Measurements from ENCODE around the gene ZSWIM6. TPM values are rescaled to one million over a fixed set of nuclear protein-coding genes. Genes with fewer than 3 reads are reported as not detected.

ZSWIM6 gene
- total RNA-seq, 1 donor from 2014 or later, result 8.9 TPM

DNA sequence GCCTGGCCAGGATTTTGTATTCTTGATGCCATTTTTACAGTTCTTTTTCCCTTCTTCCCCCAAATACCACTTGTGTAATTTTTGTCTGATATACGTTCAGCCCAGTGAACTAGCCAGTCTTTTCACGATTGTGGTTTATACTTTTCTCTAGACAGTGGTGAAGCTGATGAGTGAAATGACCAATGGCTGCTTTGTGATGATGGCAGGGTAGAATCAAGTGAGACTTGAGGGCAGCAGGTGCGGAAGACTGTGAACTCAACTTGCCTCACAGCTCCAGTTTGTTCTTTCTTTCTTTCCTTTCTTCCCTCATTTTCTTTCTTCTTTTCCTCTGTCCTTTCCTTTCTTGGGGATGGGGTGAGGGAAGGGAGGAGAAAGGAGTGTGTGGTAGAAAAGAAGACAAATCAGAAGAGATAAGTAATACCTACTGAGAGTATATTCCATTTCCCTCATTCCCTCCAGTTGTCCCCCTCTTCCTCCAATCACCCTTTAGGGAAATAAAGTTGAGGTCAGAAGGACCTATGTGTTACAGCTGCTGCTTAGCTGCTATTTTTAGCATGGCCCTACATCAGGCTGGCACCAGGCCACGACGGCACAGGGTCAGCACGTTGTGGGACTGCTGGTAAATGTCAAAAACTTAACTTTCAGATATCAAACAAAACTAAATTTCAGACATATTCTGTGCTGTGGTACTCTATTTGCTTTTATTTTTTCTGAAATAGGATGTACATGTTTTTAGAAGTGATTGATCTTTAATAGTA, 12.3 kb downstream of the ZSWIM6 start:
- no peaks in the 10 kb centered on the region for H3K27me3 Mint-ChIP-seq (ENCODE audit: low read depth)
- peaks cover 14% of the 10 kb centered on the region for H3K4me1 Mint-ChIP-seq (ENCODE audit: low read depth)
- no peak for DNase-seq (ENCODE audit: low spot score)
- H3K36me3 Mint-ChIP-seq (ENCODE audit: low read depth), result no peaks in the 10 kb centered on the region
- intact Hi-C loops (cut with micrococcal nuclease), result no loop called here
- H3K9me3 Mint-ChIP-seq, result no peaks in the 10 kb centered on the region
- no peak overlapping the region for H3K27ac Mint-ChIP-seq
- no peak overlapping the region for H3K4me3 Mint-ChIP-seq (ENCODE audit: low read depth)

DNA sequence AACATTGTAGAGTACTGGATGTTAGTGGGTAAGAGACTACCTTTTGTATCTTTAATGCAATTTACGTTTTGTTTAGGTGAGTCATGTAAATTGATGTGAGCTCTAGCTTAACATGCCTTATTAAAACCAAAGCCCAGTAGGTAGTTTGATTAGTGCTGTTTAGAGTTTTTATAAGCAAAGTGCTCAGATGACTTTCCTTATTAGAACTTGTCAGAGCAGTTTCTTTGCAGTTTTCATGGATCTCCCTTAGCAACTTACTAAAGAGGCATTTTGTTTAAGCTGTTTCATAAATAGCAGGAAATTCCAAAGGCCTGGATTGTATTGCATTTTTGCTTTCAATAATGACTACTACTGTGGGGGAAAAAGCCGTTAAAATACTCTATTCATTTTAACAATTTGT, 14.5 kb downstream of the ZSWIM6 start:
- Mint-ChIP-seq H3K9me3 (no peaks in the 10 kb centered on the region), H3K4me1 (ENCODE audit: low read depth) (peaks cover 9% of the 10 kb centered on the region), H3K36me3 (ENCODE audit: low read depth) (no peaks in the 10 kb centered on the region), H3K27ac (no peak overlapping the region), H3K27me3 (ENCODE audit: low read depth) (no peaks in the 10 kb centered on the region), H3K4me3 (ENCODE audit: low read depth) (no peak overlapping the region)
- no peak for DNase-seq (ENCODE audit: low spot score)
- intact Hi-C loops (cut with micrococcal nuclease), result no loop called here

DNA sequence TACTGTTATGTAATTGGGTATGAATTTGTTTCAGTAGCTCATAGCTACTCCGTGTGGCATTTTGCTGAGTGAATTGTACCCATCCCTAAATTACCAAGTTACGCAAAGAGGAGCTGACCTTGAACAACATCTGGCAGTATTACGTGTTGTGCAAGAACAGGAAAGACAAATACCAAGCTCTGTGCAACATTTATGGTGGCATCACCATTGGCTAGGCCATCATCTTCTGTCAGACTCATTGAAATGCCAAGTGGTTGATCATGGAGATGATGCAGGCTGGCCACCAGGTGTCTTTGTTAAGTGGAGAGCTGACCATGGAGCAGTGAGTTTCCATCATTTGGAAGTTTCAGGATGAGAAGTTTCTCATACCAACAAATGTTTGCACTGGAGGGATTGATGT, 15.0 kb downstream of the ZSWIM6 start:
- Mint-ChIP-seq H3K36me3 (ENCODE audit: low read depth) (no peaks in the 10 kb centered on the region), H3K4me3 (ENCODE audit: low read depth) (no peak overlapping the region), H3K27me3 (ENCODE audit: low read depth) (no peaks in the 10 kb centered on the region), H3K9me3 (no peaks in the 10 kb centered on the region), H3K27ac (no peak overlapping the region), H3K4me1 (ENCODE audit: low read depth) (peaks cover 4% of the 10 kb centered on the region)
- no peak for DNase-seq (ENCODE audit: low spot score)
- intact Hi-C loops (cut with micrococcal nuclease), result no loop called here

DNA sequence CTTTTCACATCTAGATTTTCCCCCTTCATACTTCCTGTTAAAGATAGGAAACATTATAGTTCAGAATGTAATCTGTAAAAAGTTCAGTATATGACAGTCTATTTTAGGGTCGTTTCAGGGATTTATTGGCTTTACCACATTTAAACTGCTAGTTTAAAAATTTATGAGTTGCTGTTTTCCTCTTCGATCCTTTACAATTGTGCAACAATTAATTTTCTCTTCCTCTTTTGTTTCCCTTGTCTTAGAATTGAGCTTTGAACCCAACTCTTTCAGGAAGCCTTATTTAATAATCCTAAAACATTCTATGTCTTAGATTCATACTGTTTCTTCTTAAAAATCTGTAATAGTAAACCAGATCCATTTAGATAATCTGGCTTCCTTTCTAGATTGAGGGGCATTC, 16.4 kb downstream of the ZSWIM6 start:
- DNase-seq (ENCODE audit: low spot score), result no peak
- no peak overlapping the region for H3K27ac Mint-ChIP-seq
- no peaks in the 10 kb centered on the region for H3K9me3 Mint-ChIP-seq
- H3K36me3 Mint-ChIP-seq (ENCODE audit: low read depth), result no peaks in the 10 kb centered on the region
- peaks cover 2% of the 10 kb centered on the region for H3K4me1 Mint-ChIP-seq (ENCODE audit: low read depth)
- intact Hi-C loops (cut with micrococcal nuclease), result no loop called here
- no peak overlapping the region for H3K4me3 Mint-ChIP-seq (ENCODE audit: low read depth)
- H3K27me3 Mint-ChIP-seq (ENCODE audit: low read depth), result no peaks in the 10 kb centered on the region

DNA sequence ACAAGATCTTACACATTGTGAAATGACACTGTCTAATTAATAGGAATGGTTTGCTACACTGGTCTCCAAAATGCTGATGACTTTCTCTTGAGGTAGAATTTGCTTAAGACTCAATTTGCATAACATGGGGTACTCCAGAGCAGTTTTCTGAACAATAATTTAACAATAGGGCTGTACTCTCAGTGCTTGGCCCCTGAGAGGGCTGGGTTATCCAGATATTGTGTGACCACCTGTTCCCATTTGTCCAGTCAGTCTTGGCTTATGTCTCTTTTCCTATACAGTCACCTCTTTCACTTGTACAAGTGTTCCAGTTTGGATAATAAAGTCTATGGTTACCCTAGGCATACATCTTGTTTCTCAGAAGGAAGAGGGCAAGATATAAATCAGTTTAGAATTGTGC, 17.9 kb downstream of the ZSWIM6 start:
- H3K4me3 Mint-ChIP-seq (ENCODE audit: low read depth), result no peak overlapping the region
- DNase-seq (ENCODE audit: low spot score), result no peak
- no peaks in the 10 kb centered on the region for H3K9me3 Mint-ChIP-seq
- no peaks in the 10 kb centered on the region for H3K27me3 Mint-ChIP-seq (ENCODE audit: low read depth)
- no peak overlapping the region for H3K27ac Mint-ChIP-seq
- intact Hi-C loops (cut with micrococcal nuclease), result no loop called here
- H3K4me1 Mint-ChIP-seq (ENCODE audit: low read depth), result peaks cover 1% of the 10 kb centered on the region
- H3K36me3 Mint-ChIP-seq (ENCODE audit: low read depth), result no peaks in the 10 kb centered on the region

DNA sequence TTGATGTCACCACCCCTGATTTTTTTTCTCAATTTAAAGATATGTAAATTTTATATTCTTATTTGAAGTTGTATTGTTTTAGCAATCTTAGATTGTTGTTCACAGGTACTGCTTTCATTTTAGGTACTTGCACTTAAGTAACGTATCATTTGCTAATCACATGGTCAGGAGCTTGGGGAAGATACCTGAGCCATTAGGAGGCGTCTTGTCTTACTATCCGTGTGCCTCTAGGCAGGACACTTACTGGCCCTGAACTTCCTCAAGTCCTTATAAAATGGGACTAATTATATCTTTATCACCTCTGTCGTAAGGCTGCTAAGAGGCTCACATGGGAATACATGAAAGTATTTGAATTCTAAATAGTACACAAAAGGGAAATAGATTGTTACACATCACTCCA, 18.5 kb downstream of the ZSWIM6 start:
- intact Hi-C loops (cut with micrococcal nuclease), result no loop called here
- H3K4me1 Mint-ChIP-seq (ENCODE audit: low read depth), result peaks cover 1% of the 10 kb centered on the region
- no peak overlapping the region for H3K4me3 Mint-ChIP-seq (ENCODE audit: low read depth)

DNA sequence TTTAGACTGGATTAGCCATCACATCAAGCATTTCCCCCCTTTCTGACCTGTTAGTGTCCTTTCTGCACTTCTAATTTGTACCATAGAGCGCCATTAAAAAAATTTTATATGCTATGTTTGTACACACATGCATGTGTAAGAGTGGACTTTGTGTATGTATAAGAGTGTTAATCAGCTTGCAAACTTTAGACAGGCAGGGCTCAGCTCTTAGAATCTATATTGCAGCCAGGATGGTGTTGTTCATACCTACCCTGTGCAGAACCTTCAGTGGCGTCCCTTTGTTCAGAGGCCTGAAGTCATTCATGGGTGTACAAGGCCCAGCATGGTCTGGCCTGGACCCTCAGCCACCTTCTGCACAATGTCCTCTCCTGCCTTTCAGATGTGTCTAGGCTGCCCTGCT, 19.7 kb downstream of the ZSWIM6 start:
- Mint-ChIP-seq H3K4me1 (ENCODE audit: low read depth) (peaks cover 1% of the 10 kb centered on the region), H3K27ac (no peak overlapping the region), H3K27me3 (ENCODE audit: low read depth) (no peaks in the 10 kb centered on the region), H3K9me3 (peaks cover 1% of the 10 kb centered on the region), H3K36me3 (ENCODE audit: low read depth) (peaks cover under 1% of the 10 kb centered on the region), H3K4me3 (ENCODE audit: low read depth) (no peak overlapping the region)
- DNase-seq (ENCODE audit: low spot score), result no peak
- intact Hi-C loops (cut with micrococcal nuclease), result no loop called here

More for the DNA sequence above, 18.5 kb downstream of the ZSWIM6 start:
- Mint-ChIP-seq H3K36me3 (ENCODE audit: low read depth) (no peaks in the 10 kb centered on the region), H3K27ac (no peak overlapping the region), H3K9me3 (no peaks in the 10 kb centered on the region), H3K27me3 (ENCODE audit: low read depth) (no peaks in the 10 kb centered on the region)
- no peak for DNase-seq (ENCODE audit: low spot score)

DNA sequence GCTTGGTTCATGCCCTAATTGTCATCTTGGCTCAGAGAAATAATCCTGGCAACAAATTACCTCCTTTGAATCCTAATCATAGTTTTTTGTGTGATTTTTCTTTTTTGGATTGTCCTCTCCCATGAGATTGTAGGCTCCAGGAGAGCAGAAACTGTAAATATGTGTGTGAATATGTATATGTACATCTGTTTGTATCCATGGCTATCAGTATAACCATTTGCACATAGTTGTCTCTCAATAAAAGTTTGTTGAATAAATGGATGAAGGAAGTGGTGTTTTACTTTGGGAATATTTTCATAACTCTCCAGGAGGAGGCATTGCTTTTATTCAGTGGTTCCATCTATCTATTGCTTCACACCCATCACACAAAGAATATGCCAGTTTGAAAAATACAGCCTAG, 20.1 kb downstream of the ZSWIM6 start:
- DNase-seq (ENCODE audit: low spot score), result no peak
- Mint-ChIP-seq H3K9me3 (peaks cover 6% of the 10 kb centered on the region), H3K36me3 (ENCODE audit: low read depth) (peaks cover 5% of the 10 kb centered on the region), H3K27me3 (ENCODE audit: low read depth) (no peaks in the 10 kb centered on the region), H3K4me1 (ENCODE audit: low read depth) (peaks cover 1% of the 10 kb centered on the region), H3K27ac (no peak overlapping the region), H3K4me3 (ENCODE audit: low read depth) (no peak overlapping the region)
- intact Hi-C loops (cut with micrococcal nuclease), result no loop called here

DNA sequence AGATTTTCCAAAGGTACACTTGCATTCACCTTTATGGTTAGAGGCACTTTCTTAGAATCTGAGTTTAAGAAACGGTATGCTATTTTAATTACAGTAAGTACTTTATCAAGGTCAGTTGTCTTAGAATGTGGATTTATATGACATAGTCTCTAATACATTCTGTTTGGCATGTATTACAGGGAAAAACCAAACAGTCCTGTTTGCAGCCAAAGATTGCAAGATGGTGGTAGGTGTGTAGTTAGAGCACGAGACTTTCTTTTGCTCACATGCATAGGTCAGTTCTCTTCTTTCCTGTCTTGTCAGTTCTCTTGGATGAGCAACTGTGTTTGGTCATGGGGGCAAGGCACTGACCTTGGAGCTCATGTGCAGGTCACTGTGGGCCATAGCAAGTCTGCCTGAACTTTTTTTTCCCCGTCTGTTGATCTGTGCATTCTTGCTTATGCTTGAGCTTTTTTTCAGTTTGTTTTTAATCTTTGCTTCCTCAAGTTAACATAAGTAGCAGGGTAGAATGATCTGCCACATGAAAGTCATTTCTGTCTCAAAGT, 20.6 kb downstream of the ZSWIM6 start:
- intact Hi-C loops (cut with micrococcal nuclease), result no loop called here
- Mint-ChIP-seq H3K4me3 (ENCODE audit: low read depth) (no peak overlapping the region), H3K4me1 (ENCODE audit: low read depth) (peaks cover 1% of the 10 kb centered on the region), H3K9me3 (peaks cover 8% of the 10 kb centered on the region), H3K36me3 (ENCODE audit: low read depth) (peaks cover 6% of the 10 kb centered on the region), H3K27ac (no peak overlapping the region), H3K27me3 (ENCODE audit: low read depth) (no peaks in the 10 kb centered on the region)
- no peak for DNase-seq (ENCODE audit: low spot score)

DNA sequence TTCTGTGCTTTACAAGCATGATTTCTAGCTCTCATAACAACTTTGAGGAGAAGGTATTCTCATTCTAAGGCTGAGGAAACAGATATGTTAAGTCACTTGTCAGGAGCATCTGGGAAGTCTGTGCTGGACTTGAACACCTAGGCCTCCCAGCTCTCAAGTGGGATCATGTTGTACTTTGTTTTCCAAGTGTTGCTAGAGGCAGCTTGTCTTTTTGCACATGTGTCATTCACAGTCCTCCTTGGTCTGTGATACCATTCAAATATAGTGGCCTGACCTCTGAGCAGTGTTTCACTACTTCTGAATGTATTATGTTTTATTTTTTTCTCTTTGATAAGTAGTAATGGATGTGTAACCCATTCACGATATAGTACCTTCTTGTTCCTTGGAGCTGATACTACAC, 21.2 kb downstream of the ZSWIM6 start:
- Mint-ChIP-seq H3K27me3 (ENCODE audit: low read depth) (no peaks in the 10 kb centered on the region), H3K36me3 (ENCODE audit: low read depth) (peaks cover 10% of the 10 kb centered on the region), H3K4me3 (ENCODE audit: low read depth) (no peak overlapping the region), H3K27ac (no peak overlapping the region), H3K9me3 (peaks cover 13% of the 10 kb centered on the region), H3K4me1 (ENCODE audit: low read depth) (peaks cover 1% of the 10 kb centered on the region)
- no peak for DNase-seq (ENCODE audit: low spot score)
- intact Hi-C loops (cut with micrococcal nuclease), result no loop called here

DNA sequence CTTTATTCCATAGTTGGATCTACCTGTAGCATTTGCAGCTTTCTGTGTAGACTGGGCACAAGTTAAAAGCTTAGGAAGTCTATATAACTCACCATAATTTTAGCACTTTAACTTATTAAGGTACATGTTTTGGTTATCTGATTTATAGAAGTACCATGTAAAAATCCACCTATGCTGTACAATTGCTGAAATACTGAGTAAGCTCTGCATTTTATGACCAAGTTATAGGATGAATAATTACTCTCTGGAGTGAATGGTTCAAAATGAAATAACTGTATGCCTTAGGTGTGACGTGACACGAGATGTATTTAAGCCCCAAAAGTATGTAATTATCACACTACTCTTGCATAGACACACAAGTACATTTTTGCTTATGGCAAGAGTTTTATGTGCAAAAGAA, 22.1 kb downstream of the ZSWIM6 start:
- Mint-ChIP-seq H3K36me3 (ENCODE audit: low read depth) (peaks cover 10% of the 10 kb centered on the region), H3K4me1 (ENCODE audit: low read depth) (no peaks in the 10 kb centered on the region), H3K9me3 (peaks cover 13% of the 10 kb centered on the region), H3K4me3 (ENCODE audit: low read depth) (no peak overlapping the region), H3K27me3 (ENCODE audit: low read depth) (no peaks in the 10 kb centered on the region), H3K27ac (no peak overlapping the region)
- intact Hi-C loops (cut with micrococcal nuclease), result no loop called here
- DNase-seq (ENCODE audit: low spot score), result no peak

DNA sequence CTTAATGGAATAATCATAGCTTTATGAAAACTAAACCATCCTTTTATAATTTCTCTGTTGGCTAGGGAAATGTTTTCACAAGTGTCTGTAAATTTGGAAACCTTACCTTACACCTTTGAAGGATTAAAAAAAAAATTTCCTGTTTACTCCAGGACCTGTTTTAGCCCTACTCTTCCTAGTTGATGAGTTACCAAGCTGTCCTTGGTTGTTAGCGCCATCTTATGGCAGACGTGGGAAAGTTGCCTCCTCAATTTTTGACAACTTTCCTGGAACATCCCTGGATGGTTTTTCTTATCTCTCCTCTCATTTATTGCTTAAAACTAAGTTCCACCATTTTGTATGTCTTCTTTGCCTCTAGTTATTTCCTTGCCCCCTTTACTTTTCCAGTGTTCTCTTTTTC, 25.7 kb downstream of the ZSWIM6 start:
- DNase-seq (ENCODE audit: low spot score), result no peak
- no peak overlapping the region for H3K4me3 Mint-ChIP-seq (ENCODE audit: low read depth)
- H3K9me3 Mint-ChIP-seq, result peaks cover 13% of the 10 kb centered on the region
- peaks cover 10% of the 10 kb centered on the region for H3K36me3 Mint-ChIP-seq (ENCODE audit: low read depth)
- intact Hi-C loops (cut with micrococcal nuclease), result no loop called here
- H3K27me3 Mint-ChIP-seq (ENCODE audit: low read depth), result no peaks in the 10 kb centered on the region
- H3K27ac Mint-ChIP-seq, result no peak overlapping the region
- peaks cover 13% of the 10 kb centered on the region for H3K4me1 Mint-ChIP-seq (ENCODE audit: low read depth)

DNA sequence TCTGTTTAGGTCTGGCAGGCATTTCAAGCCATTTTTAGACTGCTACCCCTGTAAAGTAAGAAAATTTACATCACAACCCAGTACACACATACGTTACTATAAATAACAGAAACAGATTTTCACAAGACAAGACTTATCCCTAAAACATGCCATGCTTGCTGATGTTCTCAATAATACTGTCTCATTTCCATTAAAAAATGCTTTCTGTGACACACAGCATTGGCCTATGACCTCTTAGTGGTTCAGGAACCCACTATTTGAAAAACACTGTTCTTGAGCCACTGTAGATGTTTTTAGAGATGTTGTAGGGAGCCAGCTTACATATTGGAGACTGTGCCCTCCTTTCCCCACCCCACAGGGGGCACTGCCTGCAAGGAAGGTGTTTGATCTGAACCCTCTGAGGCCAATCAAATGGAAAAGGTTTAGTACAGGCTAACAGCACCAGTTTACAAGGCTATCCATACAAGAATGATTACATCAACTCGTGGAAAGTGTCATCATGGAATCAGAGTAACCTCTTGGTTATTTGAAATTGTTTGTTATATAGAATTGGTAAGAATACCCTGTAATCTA, 30.8 kb downstream of the ZSWIM6 start:
- Mint-ChIP-seq H3K27ac (no peak overlapping the region), H3K4me1 (ENCODE audit: low read depth) (peaks cover 13% of the 10 kb centered on the region), H3K27me3 (ENCODE audit: low read depth) (no peaks in the 10 kb centered on the region), H3K9me3 (peaks cover 3% of the 10 kb centered on the region), H3K4me3 (ENCODE audit: low read depth) (no peak overlapping the region), H3K36me3 (ENCODE audit: low read depth) (peaks cover 5% of the 10 kb centered on the region)
- intact Hi-C loops (cut with micrococcal nuclease), result no loop called here
- DNase-seq (ENCODE audit: low spot score), result no peak

Data from activated T-helper 2 cell treated with anti-CD3 and anti-CD28 coated beads, Interferon-gamma antibody, Interleukin-2, Interleukin-4, amounts not matched to agents 10 μg/mL and 5 μg/mL and 100 μg/mL, durations not matched to agents 14 hours and 24 hours and 36 hours (primary cell).